Activated naive CD4-positive, alpha-beta T cell treated with Interleukin-2 at 50 U/mL for 16 hours (primary cell): ENCODE measurements around the gene GALNT1.
"Not testable (repeated sequence)": the region's sequence is repeated elsewhere in the genome, so short reads cannot be mapped to it uniquely, and the experiment has no call there.

Source experiments
- DNase-seq: peaks from one replicate; pipeline ENCODE4 v3.0.0-alpha.2; 2020

The GALNT1 gene

DNA sequence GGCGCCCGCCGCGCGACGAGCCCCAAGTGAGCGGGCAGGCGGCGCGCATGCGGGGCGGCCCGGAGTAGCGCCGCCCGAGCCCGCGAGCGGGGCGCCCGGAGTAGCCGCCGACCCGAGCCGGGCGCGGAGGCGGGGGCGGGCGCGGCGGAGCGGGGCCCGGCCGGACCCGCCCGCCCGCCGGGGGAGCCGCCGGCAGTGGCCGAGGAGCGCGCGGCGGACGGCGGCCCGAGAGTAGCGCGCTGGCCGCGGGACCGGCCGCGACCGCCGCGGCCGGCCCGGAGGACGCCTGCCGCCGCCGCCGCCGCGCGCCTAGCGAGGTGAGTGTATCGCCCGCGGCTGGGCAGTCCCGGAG lies at the start of gene GALNT1:
Gene GALNT1, plus strand, starts transcription at position 195 of the 352 bp plus-strand sequence. CDS start 72,923 bp downstream, outside the sequence.
- no peak for DNase-seq

DNA sequence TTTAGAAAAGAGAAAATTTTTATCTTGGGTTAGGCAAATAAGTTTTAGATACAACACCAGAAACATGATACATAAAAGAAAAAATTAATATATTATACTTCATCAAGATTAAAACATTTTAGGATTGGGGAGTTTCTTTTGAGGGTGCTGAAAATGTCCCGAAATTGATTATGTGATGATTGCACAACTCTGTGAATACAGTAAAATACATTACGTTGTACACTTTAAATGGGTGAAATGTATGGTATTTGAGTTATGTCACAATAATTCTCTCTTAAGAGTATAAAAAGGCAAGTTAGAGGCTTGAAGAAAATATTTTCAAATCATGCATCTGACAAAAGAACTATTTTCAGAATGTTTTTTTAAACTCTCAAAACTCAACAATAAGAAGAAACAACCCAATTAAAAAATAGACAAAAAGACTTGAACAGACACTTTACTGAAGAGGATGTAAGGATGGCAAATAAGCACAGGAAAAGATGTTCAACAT lies 47.6 kb upstream of the GALNT1 start:
- no peak for DNase-seq

- no peak for DNase-seq
Observed at GRCh38 chr18:35535297-35535696, 46.2 kb upstream of the GALNT1 start.

GRCh38 chr18:35542356-35542755 lies 39.2 kb upstream of the GALNT1 start:
- no peak for DNase-seq

DNA sequence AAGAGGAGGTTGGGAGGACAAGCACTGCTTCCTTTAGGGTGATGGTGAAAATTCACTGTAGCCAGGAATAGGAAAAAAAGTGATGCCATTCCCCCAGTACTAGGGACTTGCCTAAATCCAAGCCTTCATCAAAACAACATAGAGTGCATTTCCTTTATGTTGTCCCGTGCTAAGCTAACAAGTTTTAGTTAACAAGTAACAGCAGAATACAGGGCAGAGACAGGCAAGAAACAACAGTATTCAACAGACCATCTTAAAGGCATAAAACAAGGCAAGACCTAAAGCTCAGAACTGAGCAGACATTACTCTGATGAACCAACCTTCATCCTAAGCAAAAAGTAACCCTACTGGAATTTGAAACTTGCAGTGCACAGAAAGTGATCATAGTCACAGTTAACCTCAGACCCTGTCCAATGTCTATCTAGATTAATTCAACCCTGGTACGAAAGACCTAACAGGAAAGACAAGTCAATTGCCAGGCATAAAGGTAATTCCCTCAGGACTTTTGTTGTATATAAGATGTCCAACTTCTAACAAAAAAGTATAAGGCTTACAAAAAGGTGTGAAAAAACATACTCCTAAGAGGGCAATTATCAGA lies 34.4 kb upstream of the GALNT1 start:
- DNase-seq: no peak

- no peak for DNase-seq
Observed at GRCh38 chr18:35549564-35549963, 32.0 kb upstream of the GALNT1 start.

DNA sequence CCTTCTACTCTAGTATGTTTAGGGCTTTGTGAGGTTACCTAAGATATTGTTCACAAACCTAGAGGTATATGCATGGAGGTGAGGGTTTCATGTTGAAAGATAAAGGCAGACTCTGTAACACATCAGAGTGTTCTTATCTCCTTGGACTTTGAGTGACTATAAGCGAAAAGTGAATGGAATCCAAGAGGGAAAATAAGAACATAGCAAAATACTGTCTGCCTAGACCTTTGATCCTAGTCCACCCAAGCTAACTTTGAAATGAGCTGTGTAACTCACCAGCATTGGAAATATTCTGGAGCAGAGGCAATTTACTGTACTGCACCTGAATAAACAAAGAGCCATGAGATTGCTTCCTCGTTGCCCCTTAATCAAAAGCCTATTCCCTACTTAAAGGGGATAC lies 28.2 kb upstream of the GALNT1 start:
- no peak for DNase-seq

DNA sequence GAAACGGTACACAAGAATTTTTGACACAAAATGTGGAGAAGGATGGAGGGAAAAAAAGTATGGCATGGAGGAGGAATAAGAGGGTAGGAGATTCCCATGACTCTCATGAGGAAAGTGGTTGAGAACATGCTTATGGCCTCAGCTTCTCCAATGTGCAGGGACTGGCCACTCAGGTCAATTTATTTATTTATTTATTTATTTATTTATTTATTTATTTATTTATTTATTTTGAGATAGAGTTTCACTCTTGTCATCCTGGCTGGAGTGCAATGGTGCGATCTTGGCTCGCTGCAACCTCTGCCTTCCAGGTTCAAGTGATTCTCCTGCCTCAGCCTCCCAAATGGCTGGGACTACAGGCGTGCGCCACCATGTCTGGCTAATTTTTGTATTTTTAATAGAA lies 26.0 kb upstream of the GALNT1 start:
- DNase-seq: not testable (repeated sequence)

GRCh38 chr18:35559867-35560266 lies 21.7 kb upstream of the GALNT1 start:
- no peak for DNase-seq

DNA sequence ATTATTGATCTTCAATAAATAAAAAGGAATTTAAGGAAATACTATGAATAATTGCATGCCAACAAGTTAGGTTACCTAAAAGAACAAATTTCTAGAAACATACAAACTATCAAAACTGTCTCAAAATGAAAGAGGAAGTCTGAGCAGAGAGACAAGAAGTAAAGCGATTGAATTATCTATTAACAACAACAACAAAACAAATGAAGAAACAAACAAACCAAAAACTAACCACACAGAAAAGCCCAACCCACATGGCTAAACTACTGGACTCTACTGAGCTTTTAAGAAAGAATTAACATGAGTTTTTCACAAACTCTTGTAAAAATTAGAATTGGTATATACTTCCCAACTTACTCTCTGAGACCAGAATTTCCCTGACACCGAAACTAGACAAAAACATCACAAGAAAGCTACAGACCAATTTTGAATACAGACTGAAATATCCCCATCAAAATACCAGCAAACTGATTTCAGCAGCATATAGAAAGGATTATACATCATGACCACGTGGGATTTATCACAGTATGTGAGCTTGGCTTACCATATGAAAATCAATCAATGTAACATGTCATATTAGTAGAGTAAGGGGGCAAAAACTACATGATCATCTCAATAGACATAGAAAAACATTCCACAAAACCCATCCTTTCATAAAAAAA lies 16.6 kb upstream of the GALNT1 start:
- DNase-seq: no peak

DNA sequence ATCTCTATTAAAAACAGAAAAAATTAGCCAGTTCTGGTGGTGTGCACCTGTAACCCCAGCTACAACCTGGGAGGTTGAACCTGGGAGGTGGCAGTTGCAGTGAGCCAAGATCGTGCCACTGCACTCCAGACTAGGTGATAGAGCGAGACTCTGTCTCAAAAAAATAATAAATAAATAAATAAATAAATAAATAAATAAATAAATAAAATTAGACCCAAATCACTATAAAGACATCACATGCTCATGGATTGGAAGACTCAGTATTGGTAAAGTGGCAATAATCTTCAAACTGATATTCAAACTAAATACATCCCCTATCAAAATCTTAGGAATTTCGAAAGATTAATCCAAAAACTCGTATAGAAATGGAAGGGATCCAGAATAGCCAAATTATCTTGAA lies 15.5 kb upstream of the GALNT1 start:
- DNase-seq: no peak

DNA sequence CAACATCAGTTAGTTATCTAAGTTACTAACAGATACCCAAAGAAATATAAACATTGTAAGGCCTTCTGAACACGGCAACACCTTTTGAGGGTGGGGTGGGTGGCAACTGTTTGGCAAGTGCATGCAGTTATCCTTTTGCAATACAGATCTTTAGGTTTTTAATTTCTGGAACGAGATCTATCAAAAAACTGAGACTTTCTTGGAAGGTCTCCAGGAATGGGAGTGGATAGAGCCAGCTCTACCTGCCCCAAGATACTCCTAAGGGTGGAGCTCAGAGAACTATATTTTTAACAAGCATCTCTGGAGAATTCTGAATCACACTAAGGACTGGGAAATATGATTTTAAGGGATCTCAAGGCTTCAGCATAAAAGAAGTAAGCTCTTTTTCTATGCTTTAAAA lies 11.4 kb upstream of the GALNT1 start:
- no peak for DNase-seq

DNA sequence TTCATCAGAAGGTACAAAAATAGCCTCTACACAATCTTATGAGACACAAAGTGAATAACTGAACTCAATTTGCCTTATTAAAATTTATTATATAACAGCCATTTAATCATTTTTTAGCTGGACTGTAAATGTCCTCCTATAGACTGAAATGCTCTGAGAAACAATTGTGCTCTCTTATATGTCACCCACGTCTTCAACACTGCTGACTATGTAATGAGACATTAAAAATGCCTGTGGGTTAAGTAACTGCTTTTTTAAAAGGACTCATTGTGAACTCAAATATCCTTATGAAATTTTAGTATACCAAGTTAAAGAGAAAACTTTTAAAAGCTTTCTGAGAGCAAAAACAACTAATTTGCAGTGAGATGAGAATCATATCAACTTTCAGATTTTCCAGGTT lies 10.4 kb upstream of the GALNT1 start:
- no peak for DNase-seq

- no peak for DNase-seq
Observed at GRCh38 chr18:35572644-35573043, 8.9 kb upstream of the GALNT1 start.

DNA sequence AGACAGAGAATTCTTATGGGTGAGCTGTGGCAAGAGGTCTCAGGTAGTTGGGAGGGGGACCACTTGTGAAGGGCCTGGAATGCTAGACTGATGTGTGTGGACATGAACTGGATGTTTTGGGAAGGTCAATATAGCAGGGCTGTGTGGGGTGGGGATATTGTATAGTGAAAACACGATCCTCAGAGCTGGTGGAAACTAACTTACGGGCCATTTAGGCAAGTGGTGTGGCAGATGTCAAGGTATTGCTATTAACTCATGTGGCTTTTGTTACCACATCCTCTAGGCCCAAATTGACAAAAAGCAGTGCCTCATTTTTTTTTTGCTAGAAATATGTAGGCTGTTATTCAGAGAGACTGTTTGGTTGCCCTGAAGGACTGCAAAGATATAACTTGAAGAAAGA lies 8.0 kb upstream of the GALNT1 start:
- no peak for DNase-seq

DNA sequence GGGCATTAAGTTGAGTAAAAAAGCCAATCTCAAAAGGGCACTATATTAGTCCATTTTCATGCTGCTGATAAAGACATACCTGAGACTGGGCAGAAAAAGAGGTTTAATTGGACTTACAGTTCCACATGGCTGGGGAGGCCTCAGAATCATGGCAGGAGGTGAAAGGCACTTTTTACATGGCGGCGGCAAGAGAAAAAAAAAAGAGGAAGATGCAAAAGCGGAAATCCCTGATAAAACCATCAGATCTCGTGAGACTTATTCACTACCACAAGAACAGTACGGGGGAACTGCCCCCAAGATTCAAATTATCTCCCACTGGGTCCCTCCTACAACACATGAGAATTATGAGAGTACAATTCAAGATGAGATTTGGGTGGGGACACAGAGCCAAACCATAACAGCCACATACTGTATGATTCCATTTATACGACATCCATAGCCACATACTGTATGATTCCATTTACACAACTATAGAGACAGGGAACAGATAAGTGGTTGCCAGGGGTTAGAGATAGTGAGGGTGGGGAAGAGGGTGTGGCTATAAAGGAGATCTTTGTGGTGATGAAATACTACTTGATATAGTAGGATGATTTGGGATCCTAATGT lies 5.2 kb upstream of the GALNT1 start:
- not testable (repeated sequence) for DNase-seq

- DNase-seq: peak; percentile 32
Observed at GRCh38 chr18:35577045-35577848, 4.3 kb upstream of the GALNT1 start.

- no peak for DNase-seq
Observed at GRCh38 chr18:35578481-35578880, 3.1 kb upstream of the GALNT1 start.

- DNase-seq: no peak
Observed at GRCh38 chr18:35578936-35579335, 2.6 kb upstream of the GALNT1 start.

DNA sequence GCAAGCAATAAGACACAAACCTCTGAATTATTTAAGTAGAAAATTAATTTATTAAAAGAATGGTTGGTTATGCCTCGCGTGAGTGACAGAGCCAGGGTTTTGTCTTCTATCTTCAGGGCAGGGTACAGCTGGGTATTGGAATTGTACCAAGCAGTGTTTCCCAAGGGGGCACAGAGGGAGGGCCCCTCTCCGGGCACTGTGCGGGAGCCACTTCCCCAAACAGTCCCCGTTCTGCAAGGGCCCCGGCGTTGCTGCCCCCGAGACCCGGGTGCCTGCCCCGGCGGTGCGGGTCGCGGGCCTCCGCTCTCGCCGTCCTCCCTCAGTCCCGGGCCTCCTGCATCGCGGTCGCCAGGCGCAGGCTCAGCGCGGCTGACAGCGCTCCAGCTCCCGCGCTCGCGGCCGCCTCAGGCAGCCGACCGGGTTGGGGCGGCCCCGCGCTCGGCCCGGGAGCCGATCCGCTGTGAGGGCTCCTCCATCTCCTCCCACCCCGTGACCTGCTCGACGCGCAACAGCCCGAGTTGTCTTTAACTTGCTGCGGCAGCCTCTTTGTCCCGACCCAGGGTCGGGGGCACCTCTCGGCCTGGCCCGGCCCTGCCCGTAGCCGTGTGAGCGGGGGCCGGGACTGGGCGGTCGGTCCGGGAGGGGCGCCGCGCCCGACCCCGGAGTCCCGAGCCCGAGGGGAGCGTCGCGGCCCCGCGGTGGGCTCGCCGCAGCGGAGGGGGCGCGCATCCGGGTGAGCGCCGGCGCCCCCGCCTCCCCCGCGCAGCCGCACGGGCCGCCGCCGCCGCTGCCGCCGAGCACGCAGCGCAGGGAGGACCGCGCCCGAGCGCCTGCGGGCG lies 620 bp upstream of the GALNT1 start:
- peak; percentile 58 for DNase-seq

GRCh38 chr18:35581898-35582641 lies 530 bp downstream of the GALNT1 start:
- peak; percentile 16 for DNase-seq
